Aorta (tissue), 5 donors: Measurements from ENCODE around the gene GRAMD2A. TPM values are rescaled to one million over a fixed set of nuclear protein-coding genes. Genes with fewer than 3 reads are reported as not detected.

Experiments used
- ATAC-seq: fragments of 200-7000 bp; cut with Tn5 transposase; one replicate; pipeline ENCODE4 v1.9.1; 2022; ENCODE audit warnings: moderate library complexity; ENCODE audit not compliant: low FRiP score
- DNase-seq, 2 donors: peaks; one replicate each; pipeline ENCODE4 v3.0.0-alpha.2; 2020
- H3K27ac ChIP-seq, 2 donors: one replicate each; pipeline ENCODE4 v1.5.1; 2013; ENCODE audit warnings: low read length in 2 of 2, mild to moderate bottlenecking in 2 of 2, moderate library complexity in 2 of 2, control low read depth in 1 of 2, inconsistent platforms in 1 of 2, low read depth in 1 of 2
- H3K27me3 ChIP-seq, 2 donors: one replicate each; pipeline ENCODE4 v1.6.1; 2013; ENCODE audit warnings: control low read depth in 1 of 2, low read length in 1 of 2, mild to moderate bottlenecking in 1 of 2, moderate library complexity in 1 of 2; ENCODE audit not compliant: insufficient read depth in 2 of 2, control insufficient read depth in 1 of 2
- H3K36me3 ChIP-seq, 2 donors: one replicate each; pipeline ENCODE4 v1.6.1; 2013; ENCODE audit warnings: control low read depth in 1 of 2, low read length in 1 of 2, mild to moderate bottlenecking in 1 of 2; ENCODE audit not compliant: insufficient read depth in 2 of 2, control insufficient read depth in 1 of 2
- H3K4me1 ChIP-seq, 2 donors: one replicate each; pipeline ENCODE4 v1.6.1; 2013; ENCODE audit warnings: low read length in 2 of 2, control low read depth in 1 of 2, mild to moderate bottlenecking in 1 of 2, moderate library complexity in 1 of 2; ENCODE audit not compliant: insufficient read depth in 2 of 2, control insufficient read depth in 1 of 2
- H3K4me3 ChIP-seq, 2 donors: one replicate each; pipeline ENCODE4 v1.5.1; 2013; ENCODE audit warnings: low read length in 2 of 2, control low read depth in 1 of 2, mild to moderate bottlenecking in 1 of 2
- H3K9me3 ChIP-seq: one replicate; pipeline ENCODE4 v1.6.1; 2013; ENCODE audit warnings: mild to moderate bottlenecking, low read length; ENCODE audit not compliant: control insufficient read depth
- WGBS, 2 donors: extraction: QIAGEN DNeasy Blood & Tissue Kit; methylation state at CpG; one replicate each; pipeline ENCODE4 v1.1.7; 2013; 5-methylcytosine and 5-hydroxymethylcytosine counted together
- intact Hi-C, 2 donors: fragments of 100-400 bp; cut with DNase I; formaldehyde crosslinking; loops; one replicate each; pipeline versions ENCODE4 v1.14.2 to v1.15.0; 2022
- polyA plus RNA-seq, 2 donors: library from polyadenylated mRNA; stranded (reverse); fragments of 200-250 nt; gene quantifications; one replicate each; pipeline ENCODE4 v1.2.3, GENCODE V29; 2013
- total RNA-seq, 2 donors: library from RNA; stranded (reverse); fragmentation: NEBNext Ultra II Directional; extraction: Animal tissue kit (Norgen Biotek cat#: 25700); gene quantifications; one replicate each; pipeline ENCODE4 v1.2.1, GENCODE V29; 2021
- donor health status: healthy with polysubstance abuse.
- donor health status: Bipolar disorder and iron deficiency.
- donor health status: DM: no; HTN: no; CAD: no.
- donor health status: DM: no; HTN: no; CAD: no.
- donor health status: DM: yes; HTN: yes; CAD: no.

Gene GRAMD2A
- total and polyA plus RNA-seq, 4 donors = 0.13 to 1.5 (median 0.56) TPM

DNA sequence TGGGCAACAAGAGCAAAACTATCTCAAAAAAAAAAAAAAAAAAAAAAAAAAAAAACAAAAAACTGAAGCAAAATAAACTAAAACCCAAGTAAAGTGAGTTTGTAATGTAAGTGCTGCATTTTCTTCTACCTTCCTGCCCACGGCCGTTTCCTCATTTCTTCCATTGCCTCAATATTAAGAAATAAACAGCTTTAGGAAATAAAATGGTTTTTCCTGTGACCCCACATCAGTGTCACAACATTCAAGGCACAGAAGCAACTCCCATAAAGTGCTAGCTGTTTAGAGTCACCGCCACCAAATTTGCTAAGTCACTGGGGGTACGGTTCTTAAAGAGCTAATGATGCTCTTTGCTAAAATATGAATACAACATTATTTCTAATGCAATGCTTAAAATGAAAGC, 30.1 kb upstream of the GRAMD2A start:
- H3K27ac ChIP-seq = no peak overlapping the region
- intact Hi-C loops = no loop called here
- no peaks in the 10 kb centered on the region for H3K9me3 ChIP-seq
- no peaks in the 10 kb centered on the region for H3K27me3 ChIP-seq
- H3K4me1 ChIP-seq = no peaks in the 10 kb centered on the region
- no peaks in the 10 kb centered on the region for H3K36me3 ChIP-seq
- no peak for ATAC-seq
- DNase-seq = no peak
- no peak overlapping the region for H3K4me3 ChIP-seq
- WGBS, 2 donors = 72% methylated on average over 4 of the region's 4 CpGs

GRCh38 chr15:72227192-72227586, 29.6 kb upstream of the GRAMD2A start:
- no peaks in the 10 kb centered on the region for H3K4me1 ChIP-seq
- no peaks in the 10 kb centered on the region for H3K9me3 ChIP-seq
- H3K27ac ChIP-seq = no peak overlapping the region
- H3K36me3 ChIP-seq = no peaks in the 10 kb centered on the region
- no peak for DNase-seq
- intact Hi-C loops = no loop called here
- no peaks in the 10 kb centered on the region for H3K27me3 ChIP-seq
- 41 to 46% methylated on average over 8 of the region's 8 CpGs for WGBS, 2 donors
- no peak for ATAC-seq
- no peak overlapping the region for H3K4me3 ChIP-seq

DNA sequence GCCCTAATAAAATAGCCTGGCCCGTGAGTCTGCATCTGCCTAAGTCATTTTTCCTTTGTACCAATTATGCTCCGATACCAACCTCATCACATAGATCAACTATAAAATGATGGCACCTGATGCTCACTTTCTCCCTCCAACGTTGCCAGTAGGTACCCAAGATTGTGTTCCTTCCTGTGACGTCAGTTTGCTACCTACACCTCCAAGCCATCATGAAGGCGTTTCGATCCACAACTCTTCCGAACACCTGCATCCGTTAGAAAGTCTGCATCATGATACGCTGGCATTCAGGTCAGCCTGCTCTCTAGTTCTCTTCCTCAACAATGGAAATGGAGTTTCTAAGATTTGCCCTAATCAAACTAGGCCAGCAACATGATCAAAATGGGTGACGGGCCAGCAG, 25.7 kb upstream of the GRAMD2A start:
- 91% methylated on average over 10 of the region's 10 CpGs for WGBS, 2 donors
- no peak overlapping the region for H3K27ac ChIP-seq
- no peaks in the 10 kb centered on the region for H3K9me3 ChIP-seq
- intact Hi-C loops = no loop called here
- no peak overlapping the region for H3K4me3 ChIP-seq
- H3K36me3 ChIP-seq = no peaks in the 10 kb centered on the region
- ATAC-seq = no peak
- no peaks in the 10 kb centered on the region for H3K4me1 ChIP-seq
- no peaks in the 10 kb centered on the region for H3K27me3 ChIP-seq
- DNase-seq = no peak

DNA sequence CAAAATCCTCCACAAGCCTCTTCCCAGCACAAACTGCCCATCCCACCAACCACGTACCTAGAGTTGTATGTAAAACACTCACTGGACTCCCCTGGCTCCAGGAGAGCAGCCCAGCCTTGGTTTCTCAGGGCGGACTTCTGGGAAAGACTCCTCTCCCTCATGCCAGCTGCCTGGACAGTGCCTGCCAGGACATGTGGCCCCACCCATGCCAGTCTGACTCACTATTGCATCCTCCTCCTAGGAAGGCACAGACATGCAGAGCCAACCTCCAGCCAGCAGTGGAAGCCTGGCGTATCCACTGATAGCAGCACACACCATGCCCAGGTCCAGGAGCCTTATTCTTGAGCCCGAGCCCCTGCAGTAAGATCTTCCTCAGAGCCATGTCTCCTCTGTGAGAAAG, 24.8 kb upstream of the GRAMD2A start:
- Histone ChIP-seq H3K4me1 (no peaks in the 10 kb centered on the region), H3K9me3 (no peaks in the 10 kb centered on the region), H3K27me3 (no peaks in the 10 kb centered on the region), H3K36me3 (peaks cover 0 to 2% of the 10 kb centered on the region in 2 donors), H3K4me3 (no peak overlapping the region), H3K27ac (no peak overlapping the region)
- intact Hi-C loops = no loop called here
- peak in 1 of 2 donors; percentile 76 for DNase-seq
- no peak for ATAC-seq
- 28 to 31% methylated on average over 4 of the region's 4 CpGs for WGBS, 2 donors

DNA sequence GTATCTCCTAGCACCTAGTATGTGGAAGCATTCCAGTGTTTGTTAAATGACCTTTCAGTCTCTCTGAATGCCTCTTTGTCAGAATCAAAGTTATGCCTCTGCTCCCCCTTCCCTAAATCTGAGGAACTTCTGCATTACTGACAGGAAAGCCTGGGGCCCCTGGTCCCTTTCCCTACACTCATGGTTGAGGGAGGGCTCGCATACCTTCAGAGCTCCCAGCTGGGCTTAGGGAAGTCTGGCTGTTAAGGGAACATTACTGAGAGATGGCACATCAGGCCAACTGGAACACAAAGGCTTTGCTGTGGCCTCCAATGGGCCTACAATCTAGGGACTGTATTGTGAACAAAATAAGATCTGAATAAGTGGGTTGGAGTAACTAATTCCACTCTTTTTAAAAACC, 23.1 kb upstream of the GRAMD2A start:
- Histone ChIP-seq H3K36me3 (peaks cover 2 to 10% of the 10 kb centered on the region in 2 donors), H3K27me3 (no peaks in the 10 kb centered on the region), H3K9me3 (no peaks in the 10 kb centered on the region), H3K4me1 (no peaks in the 10 kb centered on the region), H3K4me3 (no peak overlapping the region), H3K27ac (no peak overlapping the region)
- intact Hi-C loops = no loop called here
- DNase-seq (no peak), ATAC-seq (no peak)
- 81 to 82% methylated on average over 1 of the region's 1 CpG for WGBS, 2 donors

DNA sequence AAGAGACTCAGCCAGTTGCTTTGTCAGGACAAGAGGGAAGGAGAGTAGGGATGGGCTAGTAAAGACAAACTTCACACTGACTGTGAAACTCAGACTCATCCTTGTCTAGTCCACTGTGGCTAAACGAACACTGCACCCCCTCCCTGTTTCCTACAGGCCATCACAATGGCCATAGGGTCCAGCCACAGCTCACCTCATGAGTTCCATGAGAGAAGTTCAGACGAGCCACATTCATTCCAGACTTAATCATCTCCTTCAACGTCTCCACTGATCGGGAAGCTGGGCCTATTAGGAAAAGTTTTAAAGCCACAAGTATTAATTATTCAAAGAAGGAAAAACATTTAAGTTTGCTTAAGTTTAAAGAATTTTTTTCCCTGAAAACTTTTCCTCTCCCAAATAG, 19.6 kb upstream of the GRAMD2A start:
- Histone ChIP-seq H3K9me3 (no peaks in the 10 kb centered on the region), H3K27me3 (no peaks in the 10 kb centered on the region), H3K27ac (no peak overlapping the region), H3K4me3 (no peak overlapping the region), H3K4me1 (no peaks in the 10 kb centered on the region), H3K36me3 (peaks cover 2 to 10% of the 10 kb centered on the region in 2 donors)
- intact Hi-C loops = no loop called here
- WGBS, 2 donors = 74 to 85% methylated on average over 4 of the region's 4 CpGs
- DNase-seq = no peak
- ATAC-seq = no peak

DNA sequence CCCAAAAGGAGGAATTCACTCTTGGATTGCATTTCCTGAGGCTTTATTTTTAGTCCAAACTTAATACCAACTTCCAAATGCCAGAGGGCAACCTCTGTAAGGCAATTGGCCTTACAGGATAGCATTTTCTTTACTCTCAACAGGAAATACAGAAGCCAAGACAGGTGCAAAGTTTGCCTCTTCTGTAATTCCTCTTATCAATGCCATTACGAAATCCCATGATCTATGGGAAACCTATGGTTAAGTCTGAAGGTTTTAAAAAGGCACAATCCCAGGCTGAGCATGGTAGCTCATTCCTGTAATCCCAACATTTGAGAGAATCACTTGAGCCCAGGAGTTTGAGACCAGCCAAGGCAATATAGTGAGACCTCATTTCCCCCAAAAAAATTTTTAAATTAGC, 18.5 kb upstream of the GRAMD2A start:
- intact Hi-C loops = no loop called here
- WGBS, 2 donors = 94 to 96% methylated on average over 1 of the region's 1 CpG

DNA sequence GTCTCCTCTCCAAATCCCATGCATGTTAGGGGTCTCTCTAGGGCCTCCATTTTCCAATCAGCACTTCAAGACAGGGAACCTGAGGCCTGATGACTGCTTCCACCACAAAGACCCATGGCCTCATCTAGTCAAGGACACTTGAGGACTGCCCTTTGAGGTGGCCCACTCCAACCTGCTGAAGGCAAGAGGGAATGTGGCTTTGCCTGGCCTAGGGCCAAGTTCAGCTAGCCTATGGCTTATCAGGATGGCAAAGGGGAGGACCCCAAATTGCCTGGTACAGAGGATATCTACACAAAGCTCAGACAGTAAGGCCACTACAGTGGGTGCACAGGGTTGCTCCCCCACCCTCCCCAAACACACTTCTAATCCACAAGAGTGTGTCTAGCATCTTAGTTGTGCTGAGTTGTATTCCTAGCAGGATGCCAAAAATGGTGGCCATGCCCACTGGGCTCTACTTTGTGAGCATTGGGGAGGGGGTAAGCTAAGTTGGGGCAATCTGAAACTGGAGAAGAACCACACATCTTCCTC, 10.0 kb upstream of the GRAMD2A start:
- Histone ChIP-seq H3K36me3 (peaks cover 13 to 28% of the 10 kb centered on the region in 2 donors), H3K4me3 (no peak overlapping the region), H3K4me1 (no peaks in the 10 kb centered on the region), H3K27me3 (no peaks in the 10 kb centered on the region), H3K27ac (no peak overlapping the region), H3K9me3 (no peaks in the 10 kb centered on the region)
- no peak for ATAC-seq
- intact Hi-C loops = no loop called here
- DNase-seq = no peak

More for the DNA sequence above, 18.5 kb upstream of the GRAMD2A start:
- H3K9me3 ChIP-seq = no peaks in the 10 kb centered on the region
- ATAC-seq (no peak), DNase-seq (no peak)
- no peaks in the 10 kb centered on the region for H3K4me1 ChIP-seq
- peaks cover 2 to 12% of the 10 kb centered on the region in 2 donors for H3K36me3 ChIP-seq
- no peaks in the 10 kb centered on the region for H3K27me3 ChIP-seq
- H3K4me3 ChIP-seq = no peak overlapping the region
- no peak overlapping the region for H3K27ac ChIP-seq

GRCh38 chr15:72206677-72207000, 9.1 kb upstream of the GRAMD2A start:
- WGBS, 2 donors = 90 to 91% methylated on average over 5 of the region's 5 CpGs
- H3K27ac ChIP-seq = no peak overlapping the region
- H3K9me3 ChIP-seq = no peaks in the 10 kb centered on the region
- no peaks in the 10 kb centered on the region for H3K4me1 ChIP-seq
- no peaks in the 10 kb centered on the region for H3K27me3 ChIP-seq
- H3K4me3 ChIP-seq = no peak overlapping the region
- intact Hi-C loops = no loop called here
- peaks cover 15 to 31% of the 10 kb centered on the region in 2 donors for H3K36me3 ChIP-seq
- ATAC-seq (no peak), DNase-seq (no peak)
